Lung (tissue), 12 donors: ENCODE measurements around the gene DDX49. TPM values are rescaled to one million over a fixed set of nuclear protein-coding genes. Genes with fewer than 3 reads are reported as not detected.

Experiments
- ATAC-seq: fragments of 200-7000 bp; cut with Tn5 transposase; one replicate; pipeline ENCODE4 v1.9.1; 2020; ENCODE audit warnings: moderate number of reproducible peaks; ENCODE audit not compliant: insufficient read depth, low FRiP score
- DNase-seq, 3 donors: peaks; one replicate each; pipeline ENCODE4 v3.0.0-alpha.2; 2013 to 2017
- H3K27ac ChIP-seq, 2 donors: one replicate each; pipeline ENCODE4 v1.5.1; 2013; ENCODE audit warnings: mild to moderate bottlenecking in 2 of 2, moderate library complexity in 2 of 2, control low read depth in 1 of 2, inconsistent platforms in 1 of 2, low read depth in 1 of 2, low read length in 1 of 2
- H3K27me3 ChIP-seq, 3 donors: one replicate each; pipeline ENCODE4 v1.5.1; 2013; ENCODE audit warnings: low read length in 2 of 3; ENCODE audit not compliant: control insufficient read depth in 3 of 3, insufficient read depth in 3 of 3
- H3K36me3 ChIP-seq, 4 donors: one replicate each; pipeline ENCODE4 v1.5.1; 2013; ENCODE audit warnings: low read length in 4 of 4, mild to moderate bottlenecking in 1 of 4, moderate library complexity in 1 of 4; ENCODE audit not compliant: control insufficient read depth in 4 of 4, insufficient read depth in 4 of 4
- H3K4me1 ChIP-seq, 5 donors: one replicate each; pipeline ENCODE4 v1.5.1; 2013; ENCODE audit warnings: low read length in 5 of 5, mild to moderate bottlenecking in 2 of 5, moderate library complexity in 1 of 5; ENCODE audit not compliant: control insufficient read depth in 5 of 5, insufficient read depth in 5 of 5
- H3K4me3 ChIP-seq: one replicate; pipeline ENCODE4 v1.5.1; 2013; ENCODE audit warnings: mild to moderate bottlenecking, control low read depth, moderate library complexity
- H3K9ac ChIP-seq, 2 donors: one replicate each; pipeline ENCODE4 v1.5.1; 2013; ENCODE audit warnings: low read length in 2 of 2, control low read depth in 1 of 2; ENCODE audit not compliant: insufficient read depth in 1 of 2
- H3K9me3 ChIP-seq, 4 donors: one replicate each; pipeline ENCODE4 v1.5.1; 2013; ENCODE audit warnings: low read length in 3 of 4, mild to moderate bottlenecking in 1 of 4, moderate library complexity in 1 of 4; ENCODE audit not compliant: control insufficient read depth in 4 of 4, insufficient read depth in 3 of 4
- WGBS, 2 donors: extraction: QIAGEN DNeasy Blood & Tissue Kit; methylation state at CpG; one replicate each; pipeline ENCODE4 v1.1.7; 2013; 5-methylcytosine and 5-hydroxymethylcytosine counted together
- polyA plus RNA-seq, 2 donors: library from polyadenylated mRNA; stranded (reverse); fragments of 200-250 nt; gene quantifications; one replicate each; pipeline ENCODE4 v1.2.1, GENCODE V29; 2013
- total RNA-seq, 2 donors: library from RNA; depleted of rRNA in 1 of 2; stranded (reverse); fragments of >200 nt in 1 of 2; gene quantifications; one replicate each; pipeline ENCODE4 v1.2.1, GENCODE V29; 2014 to 2021
- TF ChIP-seq, protein P1 (sequence below): IDR thresholded peaks from 2 replicates; pipeline ENCODE4 v1.5.1; 2012; ENCODE audit warnings: mild to moderate bottlenecking; ENCODE audit errors: control extremely low read depth, extremely low read depth
- donor health status: control.
- donor health status: control.
- donor health status: Bipolar disorder and iron deficiency.
- donor health status: healthy.
- donor health status: DM: yes; HTN: yes; CAD: no.

The DDX49 gene
- total and polyA plus RNA-seq, 4 donors = 32.2 to 69.1 (median 56.2) TPM

DNA sequence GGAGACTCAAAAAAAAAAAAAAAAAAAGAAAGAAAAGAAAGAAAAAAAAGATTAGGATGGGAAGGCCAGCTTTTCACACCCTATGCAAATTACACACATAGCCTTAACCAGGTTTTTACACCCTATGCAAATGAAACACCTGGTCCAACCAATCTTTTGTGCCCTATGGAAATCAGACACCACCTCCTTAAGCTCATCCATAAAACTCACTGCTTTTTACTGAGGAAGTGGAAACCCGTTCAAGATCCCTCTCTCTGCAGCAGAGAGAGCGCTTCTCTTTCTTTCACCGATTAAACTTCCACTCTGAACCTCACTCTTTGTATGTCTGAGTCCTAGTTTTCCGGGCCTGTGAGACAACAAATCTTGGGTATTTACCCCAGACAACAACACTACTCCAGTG lies 46.8 kb downstream of the DDX49 start:
- 41 to 64% methylated on average over 4 of the region's 4 CpGs for WGBS, 2 donors
- TF ChIP-seq, protein P1, sequence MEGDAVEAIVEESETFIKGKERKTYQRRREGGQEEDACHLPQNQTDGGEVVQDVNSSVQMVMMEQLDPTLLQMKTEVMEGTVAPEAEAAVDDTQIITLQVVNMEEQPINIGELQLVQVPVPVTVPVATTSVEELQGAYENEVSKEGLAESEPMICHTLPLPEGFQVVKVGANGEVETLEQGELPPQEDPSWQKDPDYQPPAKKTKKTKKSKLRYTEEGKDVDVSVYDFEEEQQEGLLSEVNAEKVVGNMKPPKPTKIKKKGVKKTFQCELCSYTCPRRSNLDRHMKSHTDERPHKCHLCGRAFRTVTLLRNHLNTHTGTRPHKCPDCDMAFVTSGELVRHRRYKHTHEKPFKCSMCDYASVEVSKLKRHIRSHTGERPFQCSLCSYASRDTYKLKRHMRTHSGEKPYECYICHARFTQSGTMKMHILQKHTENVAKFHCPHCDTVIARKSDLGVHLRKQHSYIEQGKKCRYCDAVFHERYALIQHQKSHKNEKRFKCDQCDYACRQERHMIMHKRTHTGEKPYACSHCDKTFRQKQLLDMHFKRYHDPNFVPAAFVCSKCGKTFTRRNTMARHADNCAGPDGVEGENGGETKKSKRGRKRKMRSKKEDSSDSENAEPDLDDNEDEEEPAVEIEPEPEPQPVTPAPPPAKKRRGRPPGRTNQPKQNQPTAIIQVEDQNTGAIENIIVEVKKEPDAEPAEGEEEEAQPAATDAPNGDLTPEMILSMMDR = no peak
- peaks cover 0 to 5% (median 0%) of the 10 kb centered on the region in 3 donors for H3K27me3 ChIP-seq
- no peak overlapping the region for H3K9ac ChIP-seq
- no peaks in the 10 kb centered on the region for H3K9me3 ChIP-seq
- DNase-seq = no peak
- no peak overlapping the region for H3K27ac ChIP-seq
- no peaks in the 10 kb centered on the region for H3K36me3 ChIP-seq
- ATAC-seq = no peak
- no peak overlapping the region for H3K4me3 ChIP-seq
- peaks cover 0 to 2% (median 0%) of the 10 kb centered on the region in 5 donors for H3K4me1 ChIP-seq

DNA sequence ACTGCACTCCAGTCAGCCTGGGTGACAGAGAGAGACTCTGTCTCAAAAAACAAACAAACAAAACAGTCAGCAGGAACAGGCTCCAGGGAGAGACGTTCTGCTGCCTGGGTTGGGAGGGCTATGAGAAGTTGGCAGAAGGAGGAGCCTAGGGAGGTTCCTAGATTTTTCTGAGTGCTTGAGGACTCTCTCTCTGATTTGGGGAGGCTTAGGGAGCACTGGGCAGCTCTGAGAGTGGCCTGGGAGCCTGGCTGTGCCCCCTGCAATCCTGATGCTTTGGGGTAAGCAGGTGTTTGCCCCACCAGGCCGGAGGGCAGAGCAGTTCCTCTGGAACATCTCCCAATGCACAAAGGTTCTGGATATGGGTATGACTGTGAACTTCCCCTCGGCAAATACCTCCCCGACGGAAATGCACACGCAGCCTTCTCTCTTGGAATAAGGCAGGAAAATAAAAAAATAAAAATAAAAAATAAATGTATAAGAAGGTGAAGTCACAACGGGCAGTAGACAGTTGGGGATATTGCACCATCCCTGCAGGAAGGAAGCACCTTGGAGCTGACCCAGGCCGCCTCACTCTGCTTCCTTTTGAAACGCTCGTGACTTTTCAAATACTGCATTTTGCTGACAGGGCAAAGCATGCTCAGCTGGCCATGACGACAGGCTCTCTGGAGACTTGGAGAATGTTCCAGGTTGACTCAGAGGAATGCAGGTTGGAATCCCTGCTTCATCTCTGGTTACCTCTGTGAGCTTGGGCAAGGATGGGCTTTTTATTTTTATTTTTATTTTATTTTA lies 48.0 kb downstream of the DDX49 start:
- WGBS, 2 donors = 8 to 28% methylated on average over 11 of the region's 11 CpGs
- Histone ChIP-seq H3K4me3 (no peak overlapping the region), H3K27me3 (no peaks in the 10 kb centered on the region), H3K9ac (peak overlapping the region in 1 of 2 donors; percentile 28), H3K9me3 (no peaks in the 10 kb centered on the region), H3K36me3 (no peaks in the 10 kb centered on the region), H3K27ac (peak overlapping the region in 1 of 2 donors; percentile 85), H3K4me1 (peaks cover 0 to 7% (median 2%) of the 10 kb centered on the region in 5 donors)
- DNase-seq = peak in 2 of 3 donors; percentile 54 to 67
- ATAC-seq = peak; percentile 34
- TF ChIP-seq, protein P1 = no peak

DNA sequence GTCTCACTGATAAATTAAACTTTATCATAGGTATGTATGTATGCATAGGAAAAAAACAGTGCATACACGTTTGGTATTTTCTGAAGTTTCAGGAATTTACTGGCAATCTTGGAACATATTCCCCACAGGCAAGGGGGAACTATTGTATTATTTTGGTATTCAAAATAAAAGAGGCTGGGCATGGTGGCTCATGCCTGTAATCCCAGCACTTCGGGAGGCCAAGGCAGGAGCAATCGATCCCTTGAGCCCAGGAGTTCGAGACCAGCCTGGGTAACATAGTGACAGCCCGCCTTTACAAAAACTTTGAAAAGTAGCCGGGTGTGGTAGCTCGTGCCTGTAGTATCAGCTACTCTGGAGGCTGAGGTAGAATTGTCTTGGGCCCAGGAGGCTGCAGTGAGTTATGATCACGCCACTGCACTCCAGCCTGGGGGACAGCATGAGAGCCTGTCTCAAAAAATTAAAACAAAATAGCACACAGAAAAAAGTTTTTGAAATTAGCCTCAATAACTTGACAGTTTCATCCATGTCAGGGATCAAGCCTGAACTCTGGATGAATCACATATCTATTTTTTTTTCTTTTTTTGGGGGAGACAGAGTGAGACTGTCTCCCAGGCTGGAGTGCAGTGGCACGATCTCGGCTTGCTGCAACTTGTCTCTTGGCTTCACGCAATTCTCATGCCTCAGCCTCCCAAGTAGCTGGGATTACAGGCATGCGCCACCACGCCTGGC lies 50.6 kb downstream of the DDX49 start:
- H3K27me3 ChIP-seq = no peaks in the 10 kb centered on the region
- H3K9me3 ChIP-seq = no peaks in the 10 kb centered on the region
- H3K9ac ChIP-seq = no peak overlapping the region
- TF ChIP-seq, protein P1 = no peak
- H3K4me3 ChIP-seq = no peak overlapping the region
- no peak for ATAC-seq
- DNase-seq = no peak
- no peaks in the 10 kb centered on the region for H3K36me3 ChIP-seq
- no peak overlapping the region for H3K27ac ChIP-seq
- 74 to 78% methylated on average over 13 of the region's 13 CpGs for WGBS, 2 donors
- peaks cover 0 to 7% (median 2%) of the 10 kb centered on the region in 5 donors for H3K4me1 ChIP-seq
